ENCODE data around the gene KCNJ12. TPM values are rescaled to one million over a fixed set of nuclear protein-coding genes. Genes with fewer than 3 reads are reported as not detected.

The KCNJ12 gene
- total RNA-seq, 4 donors from 2014 or later: 0.56 to 10.5 (median 5.6) TPM

- H3K36me3 ChIP-seq: no peaks in the 10 kb centered on the region
- no peak overlapping the region for H3K27ac ChIP-seq
- DNase-seq (ENCODE audit: low spot score in 2 of 2): no peak
- TF ChIP-seq POLR2AphosphoS5 (IDR thresholded peaks at IDR 0.05) (no peak), POLR2A (IDR thresholded peaks at IDR 0.05) (no peak), EP300 (IDR thresholded peaks at IDR 0.05) (no peak), CTCF (IDR thresholded peaks at IDR 0.05) (no peak)
- no peak overlapping the region for H3K4me3 ChIP-seq
- H3K9me3 ChIP-seq: no peaks in the 10 kb centered on the region
- peaks cover 40% of the 10 kb centered on the region for H3K4me1 ChIP-seq
- 100% methylated on average over 5 of the region's 8 CpGs for WGBS
- peaks cover 47% of the 10 kb centered on the region for H3K27me3 ChIP-seq
These were observed 1.6 kb upstream of the KCNJ12 start for GRCh38 chr17:21374441-21375161.

GRCh38 chr17:21375162-21375560, 996 bp upstream of the KCNJ12 start:
- TF ChIP-seq EP300 (IDR thresholded peaks at IDR 0.05) (no peak), POLR2AphosphoS5 (IDR thresholded peaks at IDR 0.05) (no peak), POLR2A (IDR thresholded peaks at IDR 0.05) (no peak), CTCF (IDR thresholded peaks at IDR 0.05) (no peak)
- H3K9me3 ChIP-seq: no peaks in the 10 kb centered on the region
- peaks cover 37% of the 10 kb centered on the region for H3K4me1 ChIP-seq
- H3K27ac ChIP-seq: no peak overlapping the region
- H3K27me3 ChIP-seq: peaks cover 47% of the 10 kb centered on the region
- no peak overlapping the region for H3K4me3 ChIP-seq
- no peak for DNase-seq (ENCODE audit: low spot score in 2 of 2)
- no peaks in the 10 kb centered on the region for H3K36me3 ChIP-seq
- WGBS: no CpG with 5 or more reads among the region's 7 CpGs

- no peak for TF ChIP-seq POLR2A (IDR thresholded peaks at IDR 0.05)
- no peak for TF ChIP-seq POLR2AphosphoS5 (IDR thresholded peaks at IDR 0.05)
- no peak for TF ChIP-seq CTCF (IDR thresholded peaks at IDR 0.05)
- no peak for TF ChIP-seq EP300 (IDR thresholded peaks at IDR 0.05)
- Histone ChIP-seq H3K9me3 (no peaks in the 10 kb centered on the region), H3K4me1 (peaks cover 32% of the 10 kb centered on the region), H3K36me3 (no peaks in the 10 kb centered on the region), H3K27ac (no peak overlapping the region), H3K27me3 (peaks cover 47% of the 10 kb centered on the region), H3K4me3 (peak overlapping the region; percentile 65)
- WGBS: 27% methylated on average over 10 of the region's 11 CpGs
- DNase-seq (ENCODE audit: low spot score in 2 of 2): no peak
These were observed 438 bp upstream of the KCNJ12 start for GRCh38 chr17:21375757-21376080.

GRCh38 chr17:21376759-21377690, 868 bp downstream of the KCNJ12 start:
- Histone ChIP-seq H3K4me3 (peak overlapping the region; percentile 65), H3K27ac (peak overlapping the region; percentile 68), H3K9me3 (no peaks in the 10 kb centered on the region), H3K27me3 (peaks cover 44% of the 10 kb centered on the region), H3K4me1 (peaks cover 31% of the 10 kb centered on the region), H3K36me3 (no peaks in the 10 kb centered on the region)
- TF ChIP-seq POLR2AphosphoS5 (IDR thresholded peaks at IDR 0.05): no peak
- TF ChIP-seq EP300 (IDR thresholded peaks at IDR 0.05): no peak
- TF ChIP-seq POLR2A (IDR thresholded peaks at IDR 0.05): no peak
- no peak for TF ChIP-seq CTCF (IDR thresholded peaks at IDR 0.05)
- WGBS: 7% methylated on average over 37 of the region's 80 CpGs
- no peak for DNase-seq (ENCODE audit: low spot score in 2 of 2)

Measured in suprapubic skin (tissue), 4 donors.